HG03196 (cell line): ENCODE measurements around the gene KIAA0040.
"Not testable (repeated sequence)": the region's sequence is repeated elsewhere in the genome, so short reads cannot be mapped to it uniquely, and the experiment has no call there.

Experiments
- ATAC-seq: cut with Tn5 transposase; IDR thresholded peaks from one replicate; pipeline ENCODE4 v1.9.1; 2021; ENCODE audit not compliant: unreplicated experiment

Gene KIAA0040

DNA sequence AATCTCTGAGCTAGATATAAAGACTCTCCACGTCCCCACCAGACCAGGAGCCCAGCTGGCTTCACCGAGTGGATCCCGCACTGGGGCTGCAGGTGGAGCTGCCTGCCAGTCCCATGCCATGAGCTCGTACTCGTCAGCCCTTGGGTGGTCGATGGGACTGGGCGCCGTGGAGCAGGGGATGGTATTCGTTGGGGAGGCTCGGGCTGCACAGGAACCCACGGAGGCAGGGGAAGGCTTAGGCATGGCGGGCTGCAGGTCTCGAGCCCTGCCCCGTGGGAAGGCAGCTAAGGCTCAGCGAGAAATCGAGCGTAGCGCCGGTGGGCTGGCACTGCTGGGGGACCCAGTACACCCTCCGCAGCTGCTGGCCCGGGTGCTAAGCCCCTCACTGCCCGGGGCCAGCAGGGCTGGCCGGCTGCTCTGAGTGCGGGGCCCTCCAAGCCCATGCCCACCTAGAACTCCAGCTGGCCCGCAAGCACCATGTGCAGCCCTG is 84.2 kb downstream of the KIAA0040 start:
- ATAC-seq: not testable (repeated sequence)
